ENCODE results near the gene SMS.

DNA sequence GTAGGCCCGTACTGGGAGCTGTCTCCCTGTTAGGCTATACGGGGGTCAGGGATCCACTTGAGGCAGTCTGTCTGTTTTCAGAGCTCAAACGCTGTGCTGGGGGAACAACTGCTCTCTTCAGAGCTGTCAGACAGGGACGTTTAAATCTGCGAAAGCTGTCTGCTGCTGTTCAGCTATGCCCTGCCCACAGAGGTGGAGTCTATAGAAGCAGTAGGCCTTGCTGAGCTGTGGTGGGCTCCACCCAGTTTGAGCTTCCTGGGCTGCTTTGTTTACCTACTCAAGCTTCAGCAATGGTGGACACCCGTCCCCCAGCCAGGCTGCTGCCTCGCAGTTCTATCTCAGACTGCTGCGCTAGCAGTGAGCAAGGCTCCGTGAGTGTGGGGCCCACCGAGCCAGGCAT is 64.4 kb downstream of the SMS start:
- TF ChIP-seq CTCF (IDR thresholded peaks at IDR 0.05; ENCODE audit: low read depth, low read length, poor library complexity, severe bottlenecking) (no peak), EZH2phosphoT487 (IDR thresholded peaks at IDR 0.05; ENCODE audit: borderline replicate concordance, low read length) (no peak)

Measured in DOHH2 (cell line).